ENCODE data around the gene DGCR8.
"Not testable (repeated sequence)": the region's sequence is repeated elsewhere in the genome, so short reads cannot be mapped to it uniquely, and the experiment has no call there.

Gene DGCR8

GRCh38 chr22:20063271-20064139 lies 16.5 kb upstream of the DGCR8 start:
- Histone ChIP-seq H3K9ac (ENCODE audit: low read length) (no peak overlapping the region), H3K27ac (ENCODE audit: low read length) (no peak overlapping the region), H3K4me1 (ENCODE audit: control insufficient read depth, low read depth, low read length) (no peaks in the 10 kb centered on the region), H3K27me3 (ENCODE audit: control insufficient read depth, insufficient read depth, low read length) (no peaks in the 10 kb centered on the region), H3K9me3 (ENCODE audit: control insufficient read depth, low read depth, low read length) (no peaks in the 10 kb centered on the region), H3K36me3 (ENCODE audit: control insufficient read depth, low read depth, low read length) (no peaks in the 10 kb centered on the region), H3K4me3 (ENCODE audit: low read length) (no peak overlapping the region)

DNA sequence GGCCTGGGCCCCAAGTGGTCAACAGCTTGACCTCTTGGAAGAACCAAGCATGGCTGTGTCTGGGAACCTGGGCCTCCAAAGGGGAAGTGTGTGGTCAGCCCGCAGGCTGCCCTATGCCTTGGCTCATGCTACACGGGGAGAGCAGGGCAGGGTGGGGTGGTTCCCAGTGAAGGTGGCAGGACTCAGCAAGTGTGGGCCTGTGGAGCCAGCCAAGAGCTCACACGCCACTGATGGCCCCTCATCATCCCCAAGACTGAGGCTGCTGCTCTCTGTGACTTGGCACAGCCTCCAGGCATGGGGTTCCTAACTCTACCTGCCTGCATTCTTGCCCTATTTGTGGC lies 15.9 kb upstream of the DGCR8 start:
- H3K4me3 ChIP-seq (ENCODE audit: low read length): no peak overlapping the region
- no peaks in the 10 kb centered on the region for H3K9me3 ChIP-seq (ENCODE audit: control insufficient read depth, low read depth, low read length)
- no peaks in the 10 kb centered on the region for H3K27me3 ChIP-seq (ENCODE audit: control insufficient read depth, insufficient read depth, low read length)
- no peaks in the 10 kb centered on the region for H3K36me3 ChIP-seq (ENCODE audit: control insufficient read depth, low read depth, low read length)
- H3K9ac ChIP-seq (ENCODE audit: low read length): no peak overlapping the region
- H3K4me1 ChIP-seq (ENCODE audit: control insufficient read depth, low read depth, low read length): no peaks in the 10 kb centered on the region
- H3K27ac ChIP-seq (ENCODE audit: low read length): no peak overlapping the region

DNA sequence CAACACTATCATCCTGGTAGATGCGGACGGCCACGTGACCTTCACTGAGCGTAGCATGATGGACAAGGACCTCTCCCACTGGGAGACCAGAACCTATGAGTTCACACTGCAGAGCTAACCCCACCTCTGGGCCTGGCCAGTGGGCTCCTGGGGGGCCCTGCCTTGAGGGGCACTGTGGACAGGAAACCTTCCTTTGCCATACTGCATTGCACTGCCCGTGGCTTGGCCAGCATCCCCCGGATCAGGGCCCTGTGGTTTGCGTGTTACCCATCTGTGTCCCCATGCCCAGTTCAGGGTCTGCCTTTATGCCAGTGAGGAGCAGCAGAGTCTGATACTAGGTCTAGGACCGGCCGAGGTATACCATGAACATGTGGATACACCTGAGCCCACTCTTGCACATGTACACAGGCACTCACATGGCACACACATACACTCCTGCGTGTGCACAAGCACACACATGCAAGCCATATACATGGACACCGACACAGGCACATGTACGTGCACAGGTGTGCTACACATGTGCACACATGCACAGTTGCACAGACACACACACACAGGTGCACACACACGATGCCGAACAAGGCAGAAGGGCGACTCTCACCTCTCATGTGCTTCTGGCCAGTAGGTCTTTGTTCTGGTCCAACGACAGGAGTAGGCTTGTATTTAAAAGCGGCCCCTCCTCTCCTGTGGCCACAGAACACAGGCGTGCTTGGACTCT lies 15.3 kb upstream of the DGCR8 start:
- Histone ChIP-seq H3K4me3 (ENCODE audit: low read length) (no peak overlapping the region), H3K27me3 (ENCODE audit: control insufficient read depth, insufficient read depth, low read length) (no peaks in the 10 kb centered on the region), H3K4me1 (ENCODE audit: control insufficient read depth, low read depth, low read length) (no peaks in the 10 kb centered on the region), H3K27ac (ENCODE audit: low read length) (no peak overlapping the region), H3K36me3 (ENCODE audit: control insufficient read depth, low read depth, low read length) (no peaks in the 10 kb centered on the region), H3K9me3 (ENCODE audit: control insufficient read depth, low read depth, low read length) (no peaks in the 10 kb centered on the region), H3K9ac (ENCODE audit: low read length) (no peak overlapping the region)

DNA sequence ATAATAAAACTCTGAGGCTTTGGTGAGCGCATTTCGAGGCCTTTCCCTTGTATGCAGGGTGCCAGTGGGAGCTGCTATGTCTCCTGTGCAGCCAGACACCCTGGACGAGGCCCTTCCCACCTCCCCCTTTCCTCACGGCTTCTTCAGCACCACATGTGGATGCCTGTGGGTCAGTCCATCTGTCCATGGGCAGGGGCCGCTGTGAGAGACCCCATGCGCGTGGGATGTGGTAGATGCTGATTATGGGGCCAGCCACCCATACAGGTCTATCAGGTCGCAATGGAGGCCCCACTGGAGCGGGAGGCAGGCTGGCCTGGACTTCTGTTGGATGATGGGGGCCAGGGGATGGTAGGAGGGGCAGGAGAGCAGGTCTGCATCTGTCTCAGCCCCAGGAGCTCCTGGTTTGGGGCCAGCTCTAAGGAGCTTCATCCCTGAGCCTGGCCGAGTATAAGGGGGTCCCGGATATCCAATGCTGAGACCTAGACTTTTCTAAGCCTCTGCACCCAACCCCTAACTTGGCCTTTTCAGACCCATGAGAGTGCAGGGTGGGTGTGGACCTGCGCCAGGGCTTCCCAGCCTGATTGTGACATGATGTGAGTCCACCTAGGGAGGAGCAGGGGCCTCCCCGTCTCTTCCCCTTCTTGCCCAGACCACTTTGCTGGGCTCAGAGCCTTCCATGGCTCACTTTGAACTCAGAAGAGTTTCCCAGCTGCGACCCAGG lies 14.0 kb upstream of the DGCR8 start:
- Histone ChIP-seq H3K4me1 (ENCODE audit: control insufficient read depth, low read depth, low read length) (no peaks in the 10 kb centered on the region), H3K4me3 (ENCODE audit: low read length) (no peak overlapping the region), H3K27ac (ENCODE audit: low read length) (no peak overlapping the region), H3K27me3 (ENCODE audit: control insufficient read depth, insufficient read depth, low read length) (no peaks in the 10 kb centered on the region), H3K36me3 (ENCODE audit: control insufficient read depth, low read depth, low read length) (no peaks in the 10 kb centered on the region), H3K9me3 (ENCODE audit: control insufficient read depth, low read depth, low read length) (no peaks in the 10 kb centered on the region), H3K9ac (ENCODE audit: low read length) (no peak overlapping the region)

- no peaks in the 10 kb centered on the region for H3K27me3 ChIP-seq (ENCODE audit: control insufficient read depth, insufficient read depth, low read length)
- no peak overlapping the region for H3K4me3 ChIP-seq (ENCODE audit: low read length)
- no peaks in the 10 kb centered on the region for H3K9me3 ChIP-seq (ENCODE audit: control insufficient read depth, low read depth, low read length)
- H3K9ac ChIP-seq (ENCODE audit: low read length): no peak overlapping the region
- no peaks in the 10 kb centered on the region for H3K36me3 ChIP-seq (ENCODE audit: control insufficient read depth, low read depth, low read length)
- no peak overlapping the region for H3K27ac ChIP-seq (ENCODE audit: low read length)
- H3K4me1 ChIP-seq (ENCODE audit: control insufficient read depth, low read depth, low read length): no peaks in the 10 kb centered on the region
Observed at GRCh38 chr22:20066617-20067383, 13.2 kb upstream of the DGCR8 start.

DNA sequence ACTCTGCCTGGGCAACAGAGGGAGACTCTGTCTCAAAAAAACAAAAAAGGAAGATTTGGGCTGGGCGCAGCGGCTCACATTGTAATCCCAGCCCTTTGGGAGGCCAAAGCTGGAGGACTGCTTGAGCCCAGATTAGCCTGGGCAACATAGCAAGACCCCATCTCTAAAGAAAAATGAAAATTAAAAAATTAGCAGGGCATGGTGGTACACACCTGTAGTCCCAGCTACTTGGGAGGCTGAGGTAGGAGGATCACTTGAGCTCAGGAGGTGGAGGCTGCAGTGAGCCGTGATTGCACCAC lies 12.7 kb upstream of the DGCR8 start:
- not testable (repeated sequence) for H3K36me3 ChIP-seq (ENCODE audit: control insufficient read depth, low read depth, low read length); H3K9me3 ChIP-seq (ENCODE audit: control insufficient read depth, low read depth, low read length); H3K4me3 ChIP-seq (ENCODE audit: low read length); H3K9ac ChIP-seq (ENCODE audit: low read length); H3K4me1 ChIP-seq (ENCODE audit: control insufficient read depth, low read depth, low read length); H3K27ac ChIP-seq (ENCODE audit: low read length); H3K27me3 ChIP-seq (ENCODE audit: control insufficient read depth, insufficient read depth, low read length)

GRCh38 chr22:20068640-20069039 lies 11.4 kb upstream of the DGCR8 start:
- no peaks in the 10 kb centered on the region for H3K27me3 ChIP-seq (ENCODE audit: control insufficient read depth, insufficient read depth, low read length)

GRCh38 chr22:20069331-20070042 lies 10.6 kb upstream of the DGCR8 start:
- Histone ChIP-seq H3K9ac (ENCODE audit: low read length) (no peak overlapping the region), H3K4me3 (ENCODE audit: low read length) (no peak overlapping the region), H3K27ac (ENCODE audit: low read length) (no peak overlapping the region), H3K36me3 (ENCODE audit: control insufficient read depth, low read depth, low read length) (no peaks in the 10 kb centered on the region), H3K4me1 (ENCODE audit: control insufficient read depth, low read depth, low read length) (no peaks in the 10 kb centered on the region), H3K9me3 (ENCODE audit: control insufficient read depth, low read depth, low read length) (no peaks in the 10 kb centered on the region), H3K27me3 (ENCODE audit: control insufficient read depth, insufficient read depth, low read length) (no peaks in the 10 kb centered on the region)

More at GRCh38 chr22:20068640-20069039, 11.4 kb upstream of the DGCR8 start:
- no peak overlapping the region for H3K27ac ChIP-seq (ENCODE audit: low read length)
- no peaks in the 10 kb centered on the region for H3K9me3 ChIP-seq (ENCODE audit: control insufficient read depth, low read depth, low read length)
- no peak overlapping the region for H3K4me3 ChIP-seq (ENCODE audit: low read length)
- H3K36me3 ChIP-seq (ENCODE audit: control insufficient read depth, low read depth, low read length): no peaks in the 10 kb centered on the region
- no peaks in the 10 kb centered on the region for H3K4me1 ChIP-seq (ENCODE audit: control insufficient read depth, low read depth, low read length)
- H3K9ac ChIP-seq (ENCODE audit: low read length): no peak overlapping the region

GRCh38 chr22:20071524-20071972 lies 8.5 kb upstream of the DGCR8 start:
- no peak overlapping the region for H3K9ac ChIP-seq (ENCODE audit: low read length)

DNA sequence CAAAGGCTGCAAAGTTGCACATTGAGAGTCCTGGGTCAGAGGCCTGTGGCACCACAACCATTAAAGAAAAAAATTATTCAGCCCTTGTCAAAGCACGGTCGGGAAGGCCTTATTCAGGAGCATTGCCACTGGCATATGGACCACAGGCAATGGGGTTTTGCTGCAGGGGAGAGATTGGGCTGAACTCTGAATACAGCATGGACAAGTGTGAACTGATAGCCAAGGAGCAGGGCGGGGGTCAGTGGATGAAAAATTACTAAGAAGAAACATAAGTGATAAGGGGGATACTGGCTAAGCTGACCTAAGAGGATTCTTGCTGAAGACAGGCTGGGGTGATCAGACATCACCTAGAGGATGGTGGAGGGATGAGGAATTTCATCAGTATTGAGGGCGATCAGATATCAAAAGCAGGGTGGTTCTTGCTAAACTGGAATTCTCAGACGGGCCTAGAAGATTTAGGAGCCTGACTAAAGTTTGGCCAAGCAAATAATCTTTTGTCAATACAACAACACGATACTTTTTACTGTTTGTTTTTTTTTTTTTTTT lies 3.3 kb upstream of the DGCR8 start:
- peaks cover 5% of the 10 kb centered on the region for H3K4me1 ChIP-seq (ENCODE audit: control insufficient read depth, low read depth, low read length)
- no peaks in the 10 kb centered on the region for H3K9me3 ChIP-seq (ENCODE audit: control insufficient read depth, low read depth, low read length)
- no peak overlapping the region for H3K27ac ChIP-seq (ENCODE audit: low read length)
- H3K27me3 ChIP-seq (ENCODE audit: control insufficient read depth, insufficient read depth, low read length): no peaks in the 10 kb centered on the region
- H3K36me3 ChIP-seq (ENCODE audit: control insufficient read depth, low read depth, low read length): peaks cover 2% of the 10 kb centered on the region
- no peak overlapping the region for H3K9ac ChIP-seq (ENCODE audit: low read length)
- H3K4me3 ChIP-seq (ENCODE audit: low read length): no peak overlapping the region

More at GRCh38 chr22:20071524-20071972, 8.5 kb upstream of the DGCR8 start:
- no peaks in the 10 kb centered on the region for H3K4me1 ChIP-seq (ENCODE audit: control insufficient read depth, low read depth, low read length)
- no peaks in the 10 kb centered on the region for H3K36me3 ChIP-seq (ENCODE audit: control insufficient read depth, low read depth, low read length)
- no peak overlapping the region for H3K4me3 ChIP-seq (ENCODE audit: low read length)
- no peaks in the 10 kb centered on the region for H3K27me3 ChIP-seq (ENCODE audit: control insufficient read depth, insufficient read depth, low read length)
- no peaks in the 10 kb centered on the region for H3K9me3 ChIP-seq (ENCODE audit: control insufficient read depth, low read depth, low read length)
- H3K27ac ChIP-seq (ENCODE audit: low read length): no peak overlapping the region
